Stimulated activated CD4-positive, alpha-beta T cell treated with anti-CD3 and anti-CD28 coated beads, Interleukin-1b, Interleukin-23, amount 100 ng/mL, for 24 hours (primary cell): Measurements from ENCODE around the gene GGT7.
"Not testable (repeated sequence)": the region's sequence is repeated elsewhere in the genome, so short reads cannot be mapped to it uniquely, and the experiment has no call there.

Experiments used
- DNase-seq, 4 experiments: peaks; one replicate each; pipeline ENCODE4 v3.0.0-alpha.2; 2020; ENCODE audit warnings: low read depth in 4 of 4, low spot score in 1 of 4

Gene GGT7

GRCh38 chr20:34883809-34884208 lies 11.2 kb upstream of the GGT7 start:
- DNase-seq: no peak

GRCh38 chr20:34883087-34883688 lies 10.5 kb upstream of the GGT7 start:
- no peak for DNase-seq

- DNase-seq: no peak
Measured at GRCh38 chr20:34881689-34882088, 9.0 kb upstream of the GGT7 start.

- DNase-seq: not testable (repeated sequence)
Measured at GRCh38 chr20:34880971-34881370, 8.3 kb upstream of the GGT7 start.

GRCh38 chr20:34880215-34880850 lies 7.7 kb upstream of the GGT7 start:
- no peak for DNase-seq

- DNase-seq: peak in 3 of 4 experiments; percentile 95 to 99 (median 97)
Measured at GRCh38 chr20:34876406-34877282, 4.0 kb upstream of the GGT7 start, which contains the start of gene ACSS2. ACSS2 (plus strand) TSS chr20:34876612; CDS start chr20:34876646, 34 bp downstream.

- DNase-seq: peak in 2 of 4 experiments; percentile 20 to 95
Measured at GRCh38 chr20:34875642-34876405, 3.2 kb upstream of the GGT7 start.

- DNase-seq: peak in 3 of 4 experiments; percentile 19 to 54 (median 30)
Measured at GRCh38 chr20:34874094-34874654, 1.5 kb upstream of the GGT7 start.

- DNase-seq: no peak
Measured at GRCh38 chr20:34873583-34874093, 982 bp upstream of the GGT7 start.

GRCh38 chr20:34871966-34872621 lies 562 bp downstream of the GGT7 start:
- no peak for DNase-seq

GRCh38 chr20:34871320-34871926 lies 1.2 kb downstream of the GGT7 start:
- no peak for DNase-seq

GRCh38 chr20:34864216-34864615 lies 8.4 kb downstream of the GGT7 start:
- no peak for DNase-seq

GRCh38 chr20:34863421-34863965 lies 9.2 kb downstream of the GGT7 start:
- no peak for DNase-seq

- no peak for DNase-seq
Measured at GRCh38 chr20:34862724-34863123, 9.9 kb downstream of the GGT7 start.

- DNase-seq: no peak
Measured at GRCh38 chr20:34861386-34862084, 11.1 kb downstream of the GGT7 start.

- DNase-seq: no peak
Measured at GRCh38 chr20:34859826-34860545, 12.7 kb downstream of the GGT7 start.

GRCh38 chr20:34859367-34859766 lies 13.3 kb downstream of the GGT7 start:
- DNase-seq: no peak

- no peak for DNase-seq
Measured at GRCh38 chr20:34852298-34852697, 20.4 kb downstream of the GGT7 start.
